Fibroblast of pulmonary artery (primary cell): Measurements from ENCODE around the gene ELFN2.

Experiments used
- DNase-seq: peaks from one replicate; pipeline ENCODE4 v3.0.0-alpha.2; 2010; ENCODE audit warnings: low read depth
- H3K4me3 ChIP-seq: replicated peaks from 2 replicates; pipeline ENCODE4 v1.5.1; 2011; ENCODE audit warnings: low read depth, mild to moderate bottlenecking, control low read depth, low read length, moderate library complexity
- CTCF ChIP-seq: IDR thresholded peaks from 2 replicates; pipeline ENCODE4 v1.5.1; 2011; ENCODE audit warnings: mild to moderate bottlenecking, control low read depth, low read length, inconsistent platforms; ENCODE audit errors: missing control alignments

The ELFN2 gene

GRCh38 chr22:37328017-37328416 lies 99.3 kb downstream of the ELFN2 start:
- no peak for TF ChIP-seq CTCF
- H3K4me3 ChIP-seq = no peak overlapping the region
- peak; percentile 59 for DNase-seq

- H3K4me3 ChIP-seq = no peak overlapping the region
- DNase-seq = no peak
- no peak for TF ChIP-seq CTCF
Observed at GRCh38 chr22:37326726-37327125, 100.6 kb downstream of the ELFN2 start.

- DNase-seq = no peak
- no peak for TF ChIP-seq CTCF
- H3K4me3 ChIP-seq = no peak overlapping the region
Observed at GRCh38 chr22:37325039-37325395, 102.3 kb downstream of the ELFN2 start.

GRCh38 chr22:37324340-37325038 lies 102.8 kb downstream of the ELFN2 start:
- no peak overlapping the region for H3K4me3 ChIP-seq
- no peak for TF ChIP-seq CTCF
- DNase-seq = no peak

DNA sequence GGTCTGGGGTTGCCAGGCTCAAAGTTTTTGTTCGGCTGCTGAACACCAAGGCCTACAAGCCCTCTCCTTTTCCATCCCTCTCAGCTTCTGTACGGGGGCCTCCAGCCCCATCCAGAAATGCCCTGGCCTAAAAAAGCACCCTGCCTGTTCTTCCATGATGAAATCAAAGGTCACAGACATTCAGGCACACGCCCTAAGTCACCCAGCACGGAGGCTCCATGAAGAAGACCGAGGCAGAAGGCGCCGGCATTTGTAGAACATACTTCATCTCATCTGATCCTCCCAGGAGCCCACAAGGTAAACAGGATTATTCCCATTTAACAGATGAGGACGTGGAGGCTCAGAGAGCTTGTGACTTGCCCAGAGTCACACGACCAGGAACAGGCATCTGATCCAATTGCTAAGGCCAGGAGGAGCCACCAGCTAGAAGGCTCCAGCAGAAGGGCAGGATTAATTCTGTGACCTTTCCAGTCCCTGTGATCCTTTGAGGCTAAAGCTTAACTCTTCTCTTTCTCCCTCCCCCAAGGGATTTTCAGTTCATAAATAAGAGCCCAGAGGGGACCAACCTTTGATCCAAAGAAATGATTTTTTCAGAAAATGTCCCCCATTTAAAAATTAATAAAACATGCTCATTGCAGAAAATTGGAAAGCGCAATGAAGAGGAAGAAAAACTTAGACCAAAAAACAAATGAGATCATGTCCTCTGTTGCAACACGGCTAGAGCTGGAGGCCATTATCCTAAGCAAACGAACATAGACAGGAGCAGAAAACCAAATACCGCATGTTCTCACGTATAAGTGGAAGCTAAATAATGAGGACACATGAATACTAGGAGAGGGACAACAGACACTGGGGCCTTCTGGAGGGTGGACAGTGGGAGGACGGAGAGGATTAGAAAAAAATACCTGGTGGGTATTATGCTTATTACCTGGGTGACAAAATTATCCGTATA lies 106.3 kb downstream of the ELFN2 start:
- no peak for TF ChIP-seq CTCF
- no peak overlapping the region for H3K4me3 ChIP-seq
- peak; percentile 24 for DNase-seq

DNA sequence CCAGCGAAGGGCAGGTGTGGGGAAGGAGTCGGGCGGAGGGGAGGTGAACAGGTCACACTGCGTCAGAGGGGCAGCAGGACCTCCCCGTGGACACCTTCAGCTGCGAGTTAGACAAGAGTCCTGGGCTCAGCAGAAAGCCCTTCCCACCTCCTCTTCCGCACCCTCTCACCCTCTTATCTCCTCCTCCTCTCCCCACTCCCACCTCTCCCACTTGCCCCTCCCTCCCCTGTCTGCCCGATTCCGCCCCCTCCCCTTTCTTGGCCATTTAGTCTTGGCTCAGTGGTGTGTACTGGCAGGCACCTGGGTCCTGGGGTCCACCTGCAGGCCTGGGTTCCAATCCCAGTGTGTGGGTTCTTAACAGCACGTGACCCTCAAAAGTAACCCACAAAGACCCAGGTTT lies 107.8 kb downstream of the ELFN2 start:
- no peak overlapping the region for H3K4me3 ChIP-seq
- no peak for DNase-seq
- TF ChIP-seq CTCF = no peak
